Heart left ventricle (tissue), 16 donors: ENCODE results near the gene CTSH. TPM values are rescaled to one million over a fixed set of nuclear protein-coding genes. Genes with fewer than 3 reads are reported as not detected.
"Not testable (repeated sequence)": the region's sequence is repeated elsewhere in the genome, so short reads cannot be mapped to it uniquely, and the experiment has no call there.

Source experiments
- ATAC-seq, 4 donors: fragments of 200-7000 bp; cut with Tn5 transposase; one replicate each; pipeline ENCODE4 v1.9.1; 2020 to 2022; ENCODE audit warnings: moderate library complexity in 4 of 4, mild to moderate bottlenecking in 3 of 4, moderate number of reproducible peaks in 1 of 4
- DNase-seq, 5 donors: peaks; one replicate each; pipeline ENCODE4 v3.0.0-alpha.2; 2020
- H3K27ac ChIP-seq, 12 donors: fragments of 200-600 bp; sonication (generic) in 4 of 12; one replicate each; pipeline versions ENCODE4 v1.5.0 to v1.8.0; 2016 to 2022; ENCODE audit warnings: mild to moderate bottlenecking in 2 of 12
- H3K27me3 ChIP-seq, 9 donors: fragments of 200-600 bp; sonication (generic) in 2 of 9; one replicate each; pipeline versions ENCODE4 v1.5.1 to v1.8.0; 2016 to 2022; ENCODE audit warnings: mild to moderate bottlenecking in 3 of 9
- H3K36me3 ChIP-seq, 9 donors: fragments of 200-600 bp; sonication (generic) in 2 of 9; one replicate each; pipeline versions ENCODE4 v1.5.0 to v1.8.0; 2018 to 2022; ENCODE audit warnings: mild to moderate bottlenecking in 2 of 9
- H3K4me1 ChIP-seq, 12 donors: fragments of 200-600 bp; sonication (generic) in 4 of 12; one replicate each; pipeline versions ENCODE4 v1.5.0 to v1.8.0; 2016 to 2022; ENCODE audit warnings: mild to moderate bottlenecking in 3 of 12
- H3K4me3 ChIP-seq, 12 donors: fragments of 200-600 bp; sonication (generic) in 4 of 12; one replicate each; pipeline versions ENCODE4 v1.5.0 to v1.8.0; 2017 to 2022; ENCODE audit warnings: mild to moderate bottlenecking in 9 of 12, moderate library complexity in 4 of 12
- H3K9me3 ChIP-seq, 12 donors: fragments of 200-600 bp; sonication (generic) in 4 of 12; one replicate each; pipeline versions ENCODE4 v1.5.0 to v1.8.0; 2016 to 2022; ENCODE audit warnings: mild to moderate bottlenecking in 1 of 12
- CTCF ChIP-seq, 12 donors: fragments of 200-600 bp; sonication (generic) in 4 of 12; IDR thresholded peaks; one replicate each; pipeline versions ENCODE4 v1.5.0 to v1.8.0; 2018 to 2022; ENCODE audit warnings: antibody characterized with exemption in 12 of 12, mild to moderate bottlenecking in 5 of 12
- POLR2A ChIP-seq, 2 donors: fragments of 450-650 bp; IDR thresholded peaks; one replicate each; pipeline ENCODE4 v1.6.1; 2017; ENCODE audit warnings: antibody characterized with exemption in 2 of 2, mild to moderate bottlenecking in 2 of 2, moderate library complexity in 2 of 2
- WGBS, 4 donors: extraction: QIAGEN DNeasy Blood & Tissue Kit in 2 of 4; methylation state at CpG; one replicate each; pipeline versions ENCODE4 v1.1.5 to v1.1.7; 2013 to 2018; 5-methylcytosine and 5-hydroxymethylcytosine counted together
- intact Hi-C, 10 donors: fragments of 100-400 bp; cut with DNase I; formaldehyde crosslinking; loops; one replicate each; pipeline versions ENCODE4 v1.11.1 to v1.14.2; 2022
- polyA plus RNA-seq, 2 donors: library from polyadenylated mRNA; stranded (reverse); fragments of 200-250 nt; gene quantifications; one replicate each; pipeline ENCODE4 v1.2.3, GENCODE V29; 2013
- total RNA-seq, 9 donors: library from RNA; depleted of rRNA in 2 of 9; stranded (reverse); fragments of >200 nt in 2 of 9; fragmentation: NEBNext Ultra II Directional in 3 of 9; extraction: Animal tissue kit (Norgen Biotek cat#: 25700) in 3 of 9; gene quantifications; one replicate each; pipeline versions ENCODE4 v1.1.0 to v1.2.4, GENCODE V29; 2016 to 2023
- donor health status: ischemic (EF 13 %, LVEDD 7.1; RV severe dilation, severe dysfunction).
- donor health status: healthy with polysubstance abuse.
- donor health status: DM: no; HTN: yes; CAD: no.
- donor health status: DM: no; HTN: no; CAD: no.
- donor health status: ischemic (EF 25% LVEDD 6.9; RV normal size, moderate dysfunction).
- donor health status: ischemic (EF 25% LVEDD 5.7; RV mildly dilated, moderate dysfunction).
- donor health status: healthy.
- donor health status: DM: yes; HTN: yes; CAD: no.
- donor health status: ischemic (EF 35%, LVEDD 5.7; RV mildly dilated, moderate dysfunction).
- donor health status: nonischemic (EF 11% LVEDD 7.7; RV severe dilation, severe dysfunction).
- donor health status: DM: yes; HTN: yes; CAD: no.
- donor health status: PGD.
- donor health status: ischemic (EF 29% LVEDD 5.4; RV normal size, mild dysfunction).
- donor health status: nonischemic (EF 23%, LVEDD 6.1; RV moderate dilation, normal function).

The CTSH gene
- total and polyA plus RNA-seq, 11 donors: 27.8 to 165 (median 82.4) TPM

GRCh38 chr15:78928616-78929093 is 16.2 kb downstream of the CTSH start:
- Histone ChIP-seq H3K27me3 (no peaks in the 10 kb centered on the region), H3K4me3 (no peak overlapping the region), H3K36me3 (peaks cover 0 to 90% (median 51%) of the 10 kb centered on the region in 9 donors), H3K4me1 (peaks cover 0 to 29% (median 8%) of the 10 kb centered on the region in 12 donors), H3K9me3 (no peaks in the 10 kb centered on the region), H3K27ac (no peak overlapping the region)
- intact Hi-C loops: no loop called here
- ATAC-seq: no peak
- TF ChIP-seq CTCF (IDR thresholded peaks at IDR 0.05): no peak
- no peak for TF ChIP-seq POLR2A (IDR thresholded peaks at IDR 0.05)
- no peak for DNase-seq
- 89 to 94% (median 94%) methylated on average over 13 to 14 of the region's 14 CpGs for WGBS, 4 donors

GRCh38 chr15:78928176-78928575 is 16.7 kb downstream of the CTSH start:
- H3K4me3 ChIP-seq, ATAC-seq, H3K9me3 ChIP-seq, H3K27ac ChIP-seq, DNase-seq, H3K27me3 ChIP-seq, intact Hi-C loops: not testable (repeated sequence)
- H3K36me3 ChIP-seq: peaks cover 0 to 90% (median 55%) of the 10 kb centered on the region in 9 donors
- 95 to 98% (median 96%) methylated on average over 14 of the region's 14 CpGs for WGBS, 4 donors
- H3K4me1 ChIP-seq: peaks cover 0 to 24% (median 4%) of the 10 kb centered on the region in 12 donors

- peaks cover 0 to 16% (median 0%) of the 10 kb centered on the region in 12 donors for H3K4me1 ChIP-seq
- no peak for TF ChIP-seq CTCF (IDR thresholded peaks at IDR 0.05)
- TF ChIP-seq POLR2A (IDR thresholded peaks at IDR 0.05): no peak
- no peaks in the 10 kb centered on the region for H3K9me3 ChIP-seq
- no peak overlapping the region for H3K27ac ChIP-seq
- H3K27me3 ChIP-seq: no peaks in the 10 kb centered on the region
- H3K4me3 ChIP-seq: no peak overlapping the region
- ATAC-seq (no peak), DNase-seq (no peak)
- intact Hi-C loops: no loop called here
- H3K36me3 ChIP-seq: peaks cover 0 to 90% (median 62%) of the 10 kb centered on the region in 9 donors
- WGBS, 4 donors: 83 to 92% (median 91%) methylated on average over 17 of the region's 17 CpGs
These were observed 17.6 kb downstream of the CTSH start for GRCh38 chr15:78927077-78927790.

- ATAC-seq (no peak), DNase-seq (no peak)
- TF ChIP-seq POLR2A (IDR thresholded peaks at IDR 0.05): no peak
- no peak for TF ChIP-seq CTCF (IDR thresholded peaks at IDR 0.05)
- Histone ChIP-seq H3K9me3 (no peaks in the 10 kb centered on the region), H3K27ac (no peak overlapping the region), H3K4me3 (no peak overlapping the region), H3K4me1 (peaks cover 0 to 10% (median 0%) of the 10 kb centered on the region in 12 donors), H3K27me3 (no peaks in the 10 kb centered on the region), H3K36me3 (peaks cover 0 to 91% (median 69%) of the 10 kb centered on the region in 9 donors)
- intact Hi-C loops: no loop called here
- WGBS, 4 donors: 73 to 96% (median 94%) methylated on average over 3 to 5 of the region's 5 CpGs
These were observed 18.7 kb downstream of the CTSH start for GRCh38 chr15:78925956-78926743.
